GM10847 (cell line): ENCODE data around the gene HDAC9.

Experiments
- POLR2A ChIP-seq: IDR thresholded peaks from 2 replicates; pipeline ENCODE4 v1.6.1; 2011; ENCODE audit not compliant: insufficient read length; ENCODE audit errors: extremely low read depth

HDAC9 gene

GRCh38 chr7:18474944-18475343 is 20.6 kb upstream of the HDAC9 start:
- TF ChIP-seq POLR2A = no peak

- TF ChIP-seq POLR2A = no peak
Measured at GRCh38 chr7:18475488-18475887, 20.1 kb upstream of the HDAC9 start.

DNA sequence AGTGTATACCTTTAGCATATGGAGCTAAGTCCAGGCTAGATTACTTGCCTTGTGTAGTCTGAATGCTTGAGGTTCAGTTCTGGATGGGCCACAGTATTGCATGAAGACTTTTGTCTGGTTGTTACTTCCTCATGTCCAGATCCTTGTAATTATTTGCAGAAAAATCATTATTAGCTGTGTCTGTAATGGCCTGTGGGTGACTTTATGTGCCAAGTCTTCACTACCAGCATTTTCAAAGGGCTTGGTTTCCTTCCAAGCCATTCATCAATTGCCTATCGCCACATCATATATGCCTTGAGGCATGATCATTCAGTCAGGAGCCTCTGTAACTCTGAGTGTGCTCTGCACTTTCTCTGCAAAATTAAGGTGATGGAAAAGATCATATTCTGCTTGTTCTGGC is 13.8 kb upstream of the HDAC9 start:
- no peak for TF ChIP-seq POLR2A

- TF ChIP-seq POLR2A = no peak
Measured at GRCh38 chr7:18488049-18488448, 7.5 kb upstream of the HDAC9 start.

GRCh38 chr7:18489624-18490023 is 5.9 kb upstream of the HDAC9 start:
- no peak for TF ChIP-seq POLR2A

DNA sequence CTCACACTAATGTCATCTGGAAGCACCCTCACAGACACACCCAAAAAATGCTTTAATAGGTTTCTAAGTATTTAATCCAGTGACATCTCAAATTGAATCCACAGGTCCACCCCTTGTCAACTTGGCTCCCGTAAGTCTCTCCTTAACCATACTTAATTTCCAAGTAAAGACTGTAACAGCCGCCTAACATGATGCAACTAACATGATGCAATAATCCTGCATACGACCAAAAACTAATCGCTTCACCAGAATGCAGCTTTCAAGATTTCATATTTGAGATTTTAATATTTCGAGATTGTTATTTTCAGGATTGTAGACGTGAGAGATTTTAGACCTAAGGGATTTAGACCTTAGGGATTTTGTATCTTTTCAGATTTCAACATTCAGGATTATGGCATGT is 3.7 kb upstream of the HDAC9 start:
- TF ChIP-seq POLR2A = no peak

DNA sequence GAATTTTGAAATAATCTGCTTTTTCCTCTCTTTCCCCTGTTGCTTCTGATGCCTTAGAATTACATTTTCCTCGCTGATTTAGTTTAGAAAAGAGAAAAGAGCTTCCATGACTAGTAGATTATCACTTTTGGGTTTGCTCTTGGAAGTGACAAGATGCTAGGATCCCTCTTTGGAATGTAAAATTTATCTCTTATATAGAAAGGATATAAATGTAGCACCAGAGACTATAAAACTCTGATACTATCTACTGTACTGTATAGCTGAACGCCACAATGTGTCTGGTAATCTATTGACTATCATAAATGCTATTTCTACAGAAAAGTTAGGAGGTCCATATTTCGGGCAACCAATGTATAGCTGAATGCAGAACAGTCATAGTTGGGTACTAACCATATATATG is 1.1 kb upstream of the HDAC9 start:
- TF ChIP-seq POLR2A = no peak

- TF ChIP-seq POLR2A = no peak
Measured at GRCh38 chr7:18494821-18495408, 634 bp upstream of the HDAC9 start.

DNA sequence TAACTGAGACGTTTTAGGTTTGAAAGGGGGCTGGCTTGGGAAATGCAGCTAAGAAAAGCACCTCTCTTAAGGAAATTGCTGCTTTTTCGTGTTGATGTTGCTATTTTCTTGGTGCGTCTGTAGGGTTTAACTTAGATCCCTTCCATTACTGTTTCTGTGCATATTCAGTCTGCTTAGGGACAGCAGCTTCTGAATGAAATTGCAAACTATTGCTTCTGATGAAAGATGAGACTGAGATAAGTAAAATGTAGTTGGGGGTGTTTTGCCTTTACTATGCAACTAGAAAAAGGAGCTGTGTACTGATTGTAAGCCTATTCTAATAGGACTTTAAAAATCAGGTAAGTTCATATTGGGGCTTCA is 772 bp downstream of the HDAC9 start:
- no peak for TF ChIP-seq POLR2A

- no peak for TF ChIP-seq POLR2A
Measured at GRCh38 chr7:18497082-18497481, 1.5 kb downstream of the HDAC9 start.

DNA sequence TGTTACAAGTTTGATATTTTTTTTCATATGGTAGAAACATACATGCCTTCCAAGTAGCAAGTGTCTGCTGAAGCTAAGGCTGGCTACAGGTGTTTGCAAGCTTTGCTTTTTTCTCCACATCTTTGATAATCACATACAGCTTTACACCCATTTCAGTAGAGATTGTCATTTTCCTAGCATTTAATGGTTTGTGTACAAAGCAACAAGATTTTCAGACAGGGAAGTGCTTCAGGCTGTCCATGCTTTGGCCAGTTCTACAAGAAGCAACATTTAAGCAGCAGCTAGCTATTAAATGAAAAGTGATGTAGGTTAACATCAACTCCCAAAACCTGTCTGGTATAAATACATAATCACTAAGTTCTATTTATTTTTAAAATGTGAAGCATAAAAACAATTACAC is 2.3 kb downstream of the HDAC9 start:
- no peak for TF ChIP-seq POLR2A

- no peak for TF ChIP-seq POLR2A
Measured at GRCh38 chr7:18498341-18498740, 2.8 kb downstream of the HDAC9 start.

GRCh38 chr7:18499407-18500177 is 4.0 kb downstream of the HDAC9 start:
- TF ChIP-seq POLR2A = no peak

DNA sequence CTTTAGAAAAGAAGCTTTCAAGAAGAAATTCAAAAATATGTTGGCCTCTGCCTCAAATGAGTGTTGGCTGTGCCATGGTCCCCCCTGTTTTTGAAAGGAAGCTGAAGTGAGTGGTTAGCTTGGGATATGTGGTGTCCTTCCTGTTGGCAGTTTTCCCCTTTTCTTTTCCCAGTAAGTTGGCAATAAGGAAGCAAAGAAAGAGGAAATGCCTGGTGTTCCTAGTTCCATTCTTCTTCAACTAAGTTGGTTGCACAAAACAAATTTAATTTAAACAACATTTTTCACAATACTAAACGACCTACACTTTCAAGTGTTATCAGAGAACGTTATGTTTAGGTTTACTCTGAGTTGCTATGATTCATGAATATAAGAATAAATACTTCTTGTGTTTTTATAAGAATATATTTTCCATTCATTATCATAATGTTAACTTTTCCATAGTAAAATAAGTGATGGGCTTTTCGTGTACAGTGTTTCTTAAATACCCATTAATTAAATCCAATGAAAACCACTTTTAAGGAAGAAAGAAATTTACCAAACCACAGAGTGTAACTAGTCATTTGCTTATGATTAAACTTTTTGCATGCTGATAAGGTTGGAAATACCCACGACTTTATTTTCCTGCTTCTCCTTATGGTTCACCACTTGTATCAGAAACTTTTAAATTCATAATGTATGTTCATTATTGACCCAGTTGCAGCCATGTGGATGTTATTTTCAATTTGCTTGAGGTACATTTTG is 7.7 kb downstream of the HDAC9 start:
- no peak for TF ChIP-seq POLR2A

- TF ChIP-seq POLR2A = no peak
Measured at GRCh38 chr7:18504965-18505364, 9.4 kb downstream of the HDAC9 start.

GRCh38 chr7:18505870-18506460 is 10.4 kb downstream of the HDAC9 start:
- TF ChIP-seq POLR2A = no peak
